ENCODE results near the gene PCED1B.

GRCh38 chr12:47038270-47038748 is 41.1 kb upstream of the PCED1B start:
- no peak for TF ChIP-seq ZFP3 (CRISPR knock-in tag; IDR thresholded peaks at IDR 0.05)
- TF ChIP-seq ZC3H10 (CRISPR knock-in tag; IDR thresholded peaks at IDR 0.05) = no peak
